Islet of Langerhans (tissue), 1 donor: ENCODE measurements around the gene RTL1.

Source experiments
- FAIRE-seq: peaks from one replicate; lab custom pipeline; 2011; peaks lifted over from hg19 to GRCh38; lab: Jason Lieb, UNC

The RTL1 gene

GRCh38 chr14:100903672-100904185 is at the start of gene RTL1:
RTL1 (minus strand) TSS chr14:100903722; CDS start chr14:100884788, 18,934 bp downstream.
- FAIRE-seq, result no peak

GRCh38 chr14:100950024-100950423 is 46.5 kb upstream of the RTL1 start:
- FAIRE-seq, result no peak

GRCh38 chr14:100944052-100944451 is 40.5 kb upstream of the RTL1 start:
- no peak for FAIRE-seq

GRCh38 chr14:100930270-100930669 is 26.7 kb upstream of the RTL1 start:
- FAIRE-seq, result peak; percentile 38

GRCh38 chr14:100915560-100915959 is 12.0 kb upstream of the RTL1 start:
- FAIRE-seq, result peak; percentile 41

GRCh38 chr14:100914597-100915021 is 11.1 kb upstream of the RTL1 start:
- no peak for FAIRE-seq

GRCh38 chr14:100911665-100912316 is 8.3 kb upstream of the RTL1 start:
- FAIRE-seq, result peak; percentile 74

- FAIRE-seq, result no peak
These were observed 7.6 kb upstream of the RTL1 start for GRCh38 chr14:100910888-100911664.

GRCh38 chr14:100909439-100909838 is 5.9 kb upstream of the RTL1 start:
- no peak for FAIRE-seq

GRCh38 chr14:100907240-100907639 is 3.7 kb upstream of the RTL1 start:
- FAIRE-seq, result no peak

- FAIRE-seq, result no peak
These were observed 2.9 kb upstream of the RTL1 start for GRCh38 chr14:100906420-100906819.

GRCh38 chr14:100905166-100905565 is 1.6 kb upstream of the RTL1 start:
- FAIRE-seq, result no peak

GRCh38 chr14:100904307-100905087 is 975 bp upstream of the RTL1 start:
- no peak for FAIRE-seq

GRCh38 chr14:100903134-100903468 is 421 bp downstream of the RTL1 start:
- no peak for FAIRE-seq

GRCh38 chr14:100902295-100903133 is 1.0 kb downstream of the RTL1 start:
- no peak for FAIRE-seq

- no peak for FAIRE-seq
These were observed 1.9 kb downstream of the RTL1 start for GRCh38 chr14:100901391-100902183.

- no peak for FAIRE-seq
These were observed 2.6 kb downstream of the RTL1 start for GRCh38 chr14:100900837-100901390.

GRCh38 chr14:100899884-100900771 is 3.4 kb downstream of the RTL1 start:
- FAIRE-seq, result no peak
